IPS-NIHi7 (cell line): Measurements from ENCODE around the gene MED29.

ENCODE experiments used
- DNase-seq: peaks from one replicate; pipeline ENCODE4 v3.0.0; 2012; ENCODE audit warnings: mixed read lengths; ENCODE audit errors: extremely low spot score

Gene MED29, protein sequence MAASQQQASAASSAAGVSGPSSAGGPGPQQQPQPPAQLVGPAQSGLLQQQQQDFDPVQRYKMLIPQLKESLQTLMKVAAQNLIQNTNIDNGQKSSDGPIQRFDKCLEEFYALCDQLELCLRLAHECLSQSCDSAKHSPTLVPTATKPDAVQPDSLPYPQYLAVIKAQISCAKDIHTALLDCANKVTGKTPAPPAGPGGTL

DNA sequence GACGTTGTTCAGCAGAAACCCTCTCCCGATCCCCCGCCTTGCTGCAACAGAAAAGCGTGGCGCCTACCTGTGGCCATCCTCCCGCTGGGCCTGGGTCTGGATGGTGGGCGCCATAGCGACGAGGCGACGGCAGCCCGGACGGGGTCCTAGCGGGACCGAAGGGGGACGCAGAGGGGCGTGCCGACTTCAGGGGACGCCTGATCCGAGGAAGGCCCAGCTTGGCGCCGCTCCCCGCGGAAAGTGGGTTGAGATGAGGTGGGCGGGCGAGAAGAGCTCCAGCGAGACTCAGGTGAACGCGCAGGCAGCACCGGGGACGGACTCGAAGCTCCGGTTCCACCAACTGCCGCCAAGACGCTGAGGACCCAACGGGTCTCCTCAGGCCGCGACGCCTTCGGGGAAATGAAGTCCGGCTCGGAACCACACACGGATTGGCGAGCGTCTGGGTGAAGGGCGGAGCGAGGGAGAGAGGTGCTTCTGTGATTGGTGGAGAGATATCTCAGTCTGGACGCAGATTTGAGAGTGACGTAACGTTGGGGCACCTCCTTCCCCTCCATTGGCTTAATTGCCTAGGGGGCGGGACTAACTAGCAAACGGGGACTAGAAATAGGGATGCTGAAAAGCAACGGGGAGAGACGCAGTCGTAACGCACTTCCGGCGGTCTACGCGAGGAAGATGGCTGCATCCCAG lies at the start of gene MED29, which contains the start of gene PAF1:
MED29 (plus strand) TSS at position 628 of the 687 bp plus-strand sequence; CDS start at position 673, 45 bp downstream.
PAF1 (minus strand) TSS at position 356 of the 687 bp plus-strand sequence; CDS start at position 114, 242 bp downstream.
- peak; percentile 98 for DNase-seq

DNA sequence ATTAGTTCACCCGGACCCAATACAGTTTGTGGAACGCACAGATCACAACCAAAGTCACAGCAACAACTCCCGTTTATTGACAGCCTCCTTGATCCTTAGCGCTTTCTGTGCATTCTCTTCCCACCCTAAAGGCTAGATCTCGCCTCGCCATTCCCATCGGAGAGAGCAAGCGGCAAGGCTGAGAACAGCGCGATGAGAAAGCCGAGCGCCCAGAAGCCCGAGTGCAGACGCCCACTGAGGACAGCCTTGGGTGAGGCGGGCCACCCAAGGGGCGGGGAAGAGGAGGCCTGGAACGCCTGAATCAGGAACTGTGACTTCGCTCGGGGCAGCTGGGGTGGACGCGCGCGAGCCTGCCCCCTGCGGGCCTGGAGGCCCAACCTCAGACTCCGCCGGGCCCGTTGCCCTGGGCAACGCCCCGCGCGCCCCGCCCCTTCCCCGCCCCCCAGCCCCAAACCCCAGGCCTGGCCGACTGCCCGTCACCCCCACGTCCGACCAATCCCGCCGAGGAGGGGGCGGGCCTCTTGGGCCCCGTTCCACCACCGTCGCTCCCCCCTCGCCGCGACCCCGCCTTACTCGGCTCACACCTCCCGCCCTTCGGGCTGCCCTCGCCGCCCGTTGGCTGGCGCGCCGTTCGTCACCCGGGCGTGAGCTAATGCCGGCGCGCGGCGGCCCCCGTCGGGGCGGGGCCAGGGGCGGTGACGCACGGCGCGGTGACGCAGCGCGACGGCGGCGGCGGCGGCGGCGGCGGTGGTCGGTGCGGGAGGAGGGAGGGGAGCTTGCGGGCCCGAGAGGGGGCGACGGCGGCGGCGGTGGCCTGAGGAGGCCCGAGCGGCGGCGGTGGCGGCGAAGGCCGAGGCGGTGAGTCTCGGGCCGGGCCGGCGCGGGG lies 49.2 kb upstream of the MED29 start, which contains the start of gene SAMD4B:
SAMD4B (plus strand) TSS at position 703 of the 886 bp plus-strand sequence. CDS start 14,473 bp downstream, outside the sequence.
- peak; percentile 99 for DNase-seq

DNA sequence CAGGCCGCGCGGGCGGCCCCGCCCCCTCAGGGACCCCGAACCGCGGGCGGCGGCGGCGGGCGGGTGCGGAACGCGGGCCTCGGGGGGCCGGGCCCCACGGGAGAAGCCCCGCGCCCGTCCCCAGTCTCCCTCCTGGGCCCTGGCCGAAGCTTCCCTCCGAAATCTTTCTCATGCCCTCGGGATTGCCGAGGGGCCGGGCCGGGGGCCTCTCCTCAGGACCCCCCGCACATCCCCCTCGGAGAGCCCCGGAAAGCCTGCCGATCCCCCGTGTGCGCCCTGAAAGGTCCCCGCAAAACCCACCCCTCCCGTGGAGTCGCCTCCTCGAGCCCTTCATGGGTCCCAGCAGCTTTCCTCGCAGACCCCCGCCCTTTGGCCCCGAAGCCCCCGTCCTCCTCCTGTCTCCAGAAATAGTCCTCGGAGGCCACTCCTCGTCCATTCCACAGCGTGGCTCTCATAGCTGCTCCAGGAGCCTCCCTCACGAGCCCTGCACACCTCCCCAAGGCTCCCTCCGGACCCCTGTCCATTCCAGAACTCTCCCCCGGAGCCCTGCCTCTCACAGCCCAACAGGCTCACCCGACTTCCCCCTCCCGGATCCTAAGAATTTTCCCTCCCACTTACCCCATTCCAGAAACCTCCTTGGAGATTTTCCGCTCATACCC lies 48.4 kb upstream of the MED29 start:
- DNase-seq = peak; percentile 33

DNA sequence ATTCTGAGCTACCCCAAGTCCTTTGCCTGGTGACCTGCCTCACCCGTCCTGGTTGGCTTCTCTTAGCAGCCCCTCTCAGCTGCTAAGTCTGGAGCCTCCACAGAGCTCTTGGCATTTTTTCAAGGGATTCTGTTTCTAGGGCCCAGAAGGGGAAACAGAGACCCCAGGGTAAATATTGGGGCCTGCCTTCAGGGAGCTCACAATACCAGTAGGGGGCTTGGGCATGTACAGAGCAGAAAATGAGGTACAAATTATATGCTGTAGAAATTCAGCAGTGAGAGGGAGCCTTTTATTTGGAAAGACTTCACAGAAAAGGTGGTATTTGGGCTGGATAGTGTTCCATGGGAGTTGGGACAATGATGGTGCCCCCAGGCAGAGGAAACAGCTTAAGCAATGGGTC lies 45.2 kb upstream of the MED29 start:
- DNase-seq = no peak

DNA sequence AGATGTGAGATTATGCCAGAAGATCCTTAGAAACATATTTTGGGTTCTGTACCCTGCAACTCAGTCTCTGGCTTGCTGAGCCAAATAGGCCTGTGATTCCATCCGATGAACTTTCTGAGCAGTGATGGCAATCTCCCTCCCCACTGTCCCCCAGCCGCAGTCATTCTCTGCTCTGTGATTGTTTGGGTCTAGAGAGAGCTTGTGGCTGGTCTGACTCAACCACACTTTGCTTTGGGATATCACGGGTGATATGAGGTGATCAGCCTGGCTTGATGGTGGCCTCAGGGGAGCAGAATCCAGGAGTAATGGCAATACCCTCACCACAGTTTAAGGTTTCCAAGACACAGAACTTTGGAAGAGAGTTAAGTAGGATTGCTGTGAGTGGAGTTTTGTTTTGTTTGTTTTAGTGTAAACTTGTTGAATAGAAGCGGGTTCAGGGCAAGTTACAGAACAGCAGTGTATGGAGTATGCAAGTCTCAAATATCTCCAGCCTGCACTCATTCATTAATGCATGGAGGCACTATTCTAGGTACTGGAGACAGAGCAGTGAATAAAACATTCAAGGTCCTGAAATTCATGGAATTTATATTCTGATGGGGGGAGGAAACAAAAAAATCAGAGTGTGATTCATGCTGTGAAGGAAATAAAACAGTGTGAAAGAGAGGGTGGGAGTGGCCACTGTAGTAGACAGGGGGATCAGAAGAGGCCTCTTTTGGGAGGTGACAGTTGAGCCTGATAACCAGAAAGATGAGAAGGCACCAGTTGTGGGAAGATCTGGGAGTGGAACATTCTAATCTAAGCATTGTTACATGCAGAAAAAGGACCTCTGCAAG lies 43.6 kb upstream of the MED29 start:
- DNase-seq = no peak

DNA sequence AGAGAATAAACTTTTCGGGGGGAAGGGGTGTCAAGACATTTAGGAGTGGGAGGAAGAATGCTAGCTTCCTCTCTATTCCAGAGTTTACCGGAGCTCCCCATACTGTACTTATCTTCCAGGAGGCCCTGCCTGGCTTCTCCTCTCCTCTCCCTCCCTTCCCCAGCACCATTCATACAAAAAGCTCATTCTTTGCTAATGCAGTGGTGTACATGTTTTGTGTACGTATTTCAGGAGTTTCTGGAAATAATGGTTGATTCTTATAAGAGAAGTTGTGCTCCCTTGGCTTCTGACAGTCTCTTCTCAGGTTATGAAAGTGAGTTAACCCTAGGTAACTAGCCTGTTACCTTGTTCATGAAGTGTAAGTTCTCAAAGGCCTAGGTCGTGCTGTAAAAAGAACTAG lies 41.9 kb upstream of the MED29 start:
- no peak for DNase-seq

DNA sequence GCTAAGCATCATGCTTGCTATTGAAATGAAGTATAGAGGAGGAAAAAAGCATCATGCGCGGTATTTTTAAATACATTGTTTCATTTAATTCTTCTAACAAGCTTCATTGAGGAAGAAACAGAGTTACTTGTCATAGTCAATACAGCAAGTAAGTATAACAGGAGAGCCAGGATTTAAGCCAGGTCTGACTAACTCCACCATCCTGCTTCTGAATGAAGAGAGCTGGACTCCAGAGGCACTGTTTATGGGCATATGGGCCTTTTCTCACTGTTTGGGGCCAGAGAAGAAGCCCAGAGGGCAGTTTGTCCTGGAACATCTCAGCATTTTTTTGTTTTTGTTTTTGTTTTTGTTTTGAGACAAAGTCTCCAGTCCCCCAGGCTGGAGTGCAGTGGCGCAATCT lies 41.0 kb upstream of the MED29 start:
- no peak for DNase-seq

DNA sequence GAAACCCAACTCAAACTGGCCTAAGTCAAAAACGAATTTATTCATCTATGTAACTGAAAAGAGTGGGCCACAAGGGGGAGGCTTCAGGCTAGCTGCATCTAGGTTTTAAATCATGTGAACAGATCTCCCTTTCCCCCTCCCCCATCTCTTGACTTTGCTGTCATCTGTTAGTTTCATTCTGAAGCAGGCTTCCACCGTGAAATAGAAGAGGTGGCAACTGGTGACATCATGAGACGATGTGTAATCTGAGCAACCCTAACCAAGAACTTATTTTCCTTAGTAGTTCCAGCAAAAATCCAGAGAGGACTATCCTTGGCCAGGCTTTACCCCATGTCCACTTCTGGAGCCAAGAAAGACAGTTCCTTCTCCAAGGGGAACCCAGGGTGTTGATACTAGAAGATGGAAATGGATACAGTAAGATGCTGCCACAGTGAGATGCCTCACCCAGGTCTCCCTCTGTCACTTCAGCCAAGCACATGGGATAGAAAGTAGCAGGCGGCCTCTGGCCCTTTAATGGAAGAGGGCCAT lies 39.6 kb upstream of the MED29 start:
- no peak for DNase-seq

DNA sequence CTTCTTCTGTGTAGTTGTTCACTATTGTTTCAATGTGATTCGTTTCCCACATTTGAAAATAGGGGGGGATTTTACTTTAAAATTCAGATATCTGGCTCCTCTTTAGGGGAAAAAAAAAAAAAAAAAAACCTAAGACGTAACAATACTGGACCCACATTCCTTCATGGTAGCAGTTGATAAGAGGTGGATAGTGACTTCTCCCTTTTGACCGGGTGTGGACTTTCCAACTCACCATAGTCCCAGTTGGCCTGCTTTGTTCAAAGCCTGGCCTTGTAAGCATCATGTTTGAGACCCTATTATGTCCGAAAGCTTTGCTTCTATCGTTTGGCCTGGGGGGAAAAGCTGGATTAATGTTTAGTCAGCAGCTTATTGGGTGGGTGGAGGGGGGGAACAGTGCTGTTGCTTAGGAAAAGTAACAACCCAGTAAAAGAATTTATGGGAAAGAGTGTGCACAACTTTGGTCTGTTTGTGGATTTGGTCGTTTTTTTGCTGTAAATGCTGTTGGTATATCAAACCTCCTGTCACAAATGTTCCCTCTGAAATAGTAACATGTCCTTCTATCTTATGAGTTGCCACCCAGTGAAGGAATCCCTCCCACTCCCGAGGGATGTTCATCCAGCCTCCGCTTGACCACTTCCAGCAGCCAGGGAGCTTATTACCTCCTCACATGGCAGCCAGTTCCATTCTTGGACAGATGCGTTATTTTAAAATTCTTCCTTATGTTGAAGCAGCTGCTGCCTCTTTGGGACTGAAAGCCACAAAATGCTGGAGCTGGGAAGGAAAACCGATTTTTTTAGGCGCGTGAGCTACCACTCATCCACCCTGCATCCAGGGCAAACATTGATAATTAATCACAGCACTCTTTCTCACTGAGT lies 38.6 kb upstream of the MED29 start:
- DNase-seq = no peak

DNA sequence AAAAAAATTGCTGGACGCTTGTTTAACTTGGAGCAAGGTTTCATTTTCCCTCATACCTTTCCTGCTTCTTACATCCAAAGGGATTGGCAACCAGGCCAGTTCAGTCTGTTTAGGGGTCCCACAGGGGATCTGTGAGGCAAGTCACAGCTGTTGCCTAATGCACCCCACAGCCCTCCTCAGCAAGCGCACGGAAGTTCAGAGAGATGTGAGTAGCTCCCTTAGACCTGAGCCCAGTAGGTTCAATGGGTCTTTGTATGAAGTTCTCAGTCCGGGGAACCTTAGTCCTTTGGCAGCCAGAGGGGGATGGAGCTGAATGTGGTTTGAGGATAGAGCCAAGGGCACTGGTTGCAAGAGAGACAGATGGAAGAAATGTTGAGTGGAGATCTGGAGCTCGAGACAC lies 35.9 kb upstream of the MED29 start:
- no peak for DNase-seq

DNA sequence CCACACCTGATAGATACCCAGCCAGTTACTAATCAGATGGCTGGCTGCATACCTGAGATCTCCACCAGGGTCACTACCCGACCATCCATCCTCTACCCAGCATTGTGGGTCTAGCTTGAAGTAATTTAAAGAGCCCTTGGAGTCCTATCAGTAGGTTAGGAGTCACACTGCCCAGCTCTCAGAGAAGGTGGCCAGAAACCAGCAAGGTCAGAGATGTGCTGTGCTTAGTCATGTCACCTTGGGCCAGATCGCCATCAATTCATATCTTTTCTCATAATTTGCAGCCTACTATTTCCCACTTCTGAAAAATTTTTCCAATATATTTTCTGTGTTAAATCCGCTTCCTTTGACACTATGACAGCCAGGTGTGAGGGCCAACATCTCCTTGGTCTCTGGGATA lies 35.1 kb upstream of the MED29 start:
- no peak for DNase-seq

DNA sequence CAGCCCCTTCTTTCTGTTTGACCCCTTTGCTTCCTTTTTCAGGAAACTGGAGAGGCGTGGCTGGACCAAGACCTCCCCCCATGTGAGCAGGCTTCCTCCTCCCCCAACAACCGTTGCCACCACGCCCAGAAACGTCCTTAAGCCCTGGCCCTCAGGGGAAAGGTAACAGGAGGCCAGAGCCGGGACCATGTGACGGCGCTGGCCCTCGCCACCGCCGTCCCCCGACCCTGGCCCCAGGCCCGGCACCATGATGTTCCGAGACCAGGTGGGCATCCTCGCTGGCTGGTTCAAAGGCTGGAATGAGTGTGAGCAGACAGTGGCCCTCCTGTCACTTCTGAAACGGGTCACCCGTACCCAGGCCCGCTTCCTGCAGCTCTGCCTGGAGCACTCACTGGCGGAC lies 34.5 kb upstream of the MED29 start:
- DNase-seq = no peak

DNA sequence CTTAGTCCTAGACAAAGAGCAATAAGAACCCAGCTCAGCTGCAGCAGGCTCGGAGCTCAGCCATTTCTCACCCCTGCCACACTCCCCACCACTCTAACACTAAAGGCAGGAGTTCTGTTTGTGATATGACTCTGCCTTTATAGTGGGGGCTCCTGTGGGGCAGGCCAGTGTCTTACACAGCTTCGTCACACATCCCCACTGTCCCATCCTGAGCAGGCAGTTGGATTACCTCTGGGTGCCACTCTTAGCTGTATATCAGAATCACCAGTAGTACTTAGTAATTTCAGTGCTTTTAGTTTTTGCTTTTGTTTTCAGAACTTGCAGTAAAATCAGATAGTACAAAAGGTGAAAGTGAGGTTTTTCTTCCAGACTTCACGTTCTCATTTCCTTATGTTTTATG lies 32.2 kb upstream of the MED29 start:
- no peak for DNase-seq

DNA sequence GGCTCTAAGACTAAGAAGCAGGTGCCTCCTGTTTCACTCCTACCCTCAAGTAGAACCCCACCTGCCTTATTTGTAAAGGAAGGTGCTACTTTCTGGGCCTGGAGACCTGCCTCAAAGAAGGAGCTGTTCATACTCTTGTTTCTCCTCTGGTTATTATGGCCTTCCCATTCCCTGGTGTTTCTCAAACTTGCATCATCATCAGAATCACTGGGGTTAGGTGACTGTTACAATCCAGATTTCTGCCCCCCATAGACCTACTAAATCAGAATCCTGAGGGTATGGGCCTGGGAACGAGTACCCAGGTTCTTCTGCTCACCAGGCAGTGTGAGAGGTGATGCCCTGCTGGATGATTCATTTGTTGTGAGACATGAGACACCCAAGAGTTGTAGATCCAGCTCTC lies 30.6 kb upstream of the MED29 start:
- no peak for DNase-seq

DNA sequence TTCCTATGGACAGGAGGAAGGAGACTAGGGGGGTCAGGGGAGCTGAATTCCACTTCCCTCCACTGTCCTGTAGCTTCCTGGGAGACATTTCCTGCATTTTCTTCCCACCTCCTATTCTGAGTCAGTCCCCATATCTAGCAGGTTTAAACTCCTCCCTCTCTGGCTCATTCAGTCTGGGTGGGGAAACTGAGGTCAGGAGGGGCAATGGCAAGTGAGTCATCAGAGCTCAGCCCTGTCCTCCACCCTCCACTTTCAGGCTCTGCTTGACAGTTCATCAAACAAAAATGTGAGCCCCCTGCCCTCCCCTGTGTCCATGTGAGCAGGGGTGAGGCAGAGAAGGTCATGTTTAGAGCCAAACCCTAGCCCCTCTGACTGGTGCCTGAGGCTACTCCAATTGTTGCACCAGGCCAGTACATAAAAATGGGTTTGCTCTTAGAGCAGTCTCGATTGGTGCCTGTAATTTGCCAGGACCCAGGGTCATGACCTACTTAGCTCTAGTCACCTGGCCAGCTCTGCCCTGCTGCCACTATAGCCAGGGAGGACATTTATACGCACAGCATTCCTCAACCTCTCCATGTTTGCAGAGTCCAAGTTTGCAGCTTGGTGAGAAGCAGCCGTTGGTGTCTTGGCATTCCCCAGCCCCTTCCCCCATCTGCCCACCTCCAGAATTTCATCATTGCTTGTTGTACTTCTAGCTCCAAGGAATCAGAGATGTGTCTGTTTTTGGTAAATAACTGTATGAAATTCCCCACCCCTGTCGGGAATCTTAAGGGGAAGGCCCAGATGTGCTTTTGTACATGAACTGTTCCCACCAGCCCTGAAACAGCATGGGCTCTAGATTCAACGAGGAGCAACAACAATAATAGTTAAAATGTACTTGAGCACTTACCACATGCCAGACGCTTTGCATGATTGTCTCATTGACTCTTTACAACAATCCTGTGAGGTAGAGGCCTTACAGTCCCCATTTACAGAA lies 28.2 kb upstream of the MED29 start:
- no peak for DNase-seq

DNA sequence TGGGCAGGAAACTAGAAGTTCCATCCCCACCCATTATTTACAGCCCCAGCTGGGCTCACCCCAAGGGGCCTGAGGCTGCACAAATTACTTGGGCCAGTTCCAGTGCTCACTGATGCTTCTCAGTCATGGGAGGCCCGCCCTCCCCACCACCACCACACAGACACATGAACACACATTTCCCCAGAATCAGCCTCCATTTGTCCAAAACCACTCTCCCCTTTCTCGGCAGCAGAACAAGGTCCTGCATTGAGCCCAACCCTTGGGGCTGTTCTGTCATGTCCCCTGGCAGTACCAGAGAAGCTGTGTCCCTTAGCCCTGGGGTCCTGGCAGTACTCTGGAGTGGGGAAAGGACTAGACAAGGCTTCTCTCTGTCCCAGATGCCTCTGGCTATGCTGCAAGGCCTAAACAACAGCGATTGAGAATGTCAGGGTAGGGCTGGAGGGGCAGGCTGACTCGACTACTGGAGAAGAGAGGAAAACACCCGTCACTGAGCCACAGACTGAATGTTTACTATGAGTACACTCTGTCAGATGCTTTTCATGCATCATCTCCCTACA lies 27.2 kb upstream of the MED29 start:
- DNase-seq = no peak

DNA sequence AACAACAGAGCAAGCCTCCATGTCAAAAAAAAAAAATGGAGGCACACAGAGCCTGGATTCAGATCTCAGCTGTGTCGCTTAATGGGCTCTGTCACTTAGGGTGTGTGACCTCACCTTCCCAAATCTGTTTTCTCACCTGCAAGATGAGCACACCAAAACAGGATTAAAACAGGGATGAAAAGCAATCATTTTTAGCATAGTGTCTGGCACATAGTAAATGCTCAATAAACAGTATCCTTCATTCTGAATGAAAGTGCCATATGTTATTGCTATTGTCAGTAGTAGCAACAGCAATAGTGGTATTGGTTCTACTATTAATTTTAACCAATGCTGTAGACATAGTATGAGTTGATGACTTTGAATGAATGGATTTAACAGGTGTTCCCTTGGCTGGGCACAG lies 25.6 kb upstream of the MED29 start:
- DNase-seq = no peak

DNA sequence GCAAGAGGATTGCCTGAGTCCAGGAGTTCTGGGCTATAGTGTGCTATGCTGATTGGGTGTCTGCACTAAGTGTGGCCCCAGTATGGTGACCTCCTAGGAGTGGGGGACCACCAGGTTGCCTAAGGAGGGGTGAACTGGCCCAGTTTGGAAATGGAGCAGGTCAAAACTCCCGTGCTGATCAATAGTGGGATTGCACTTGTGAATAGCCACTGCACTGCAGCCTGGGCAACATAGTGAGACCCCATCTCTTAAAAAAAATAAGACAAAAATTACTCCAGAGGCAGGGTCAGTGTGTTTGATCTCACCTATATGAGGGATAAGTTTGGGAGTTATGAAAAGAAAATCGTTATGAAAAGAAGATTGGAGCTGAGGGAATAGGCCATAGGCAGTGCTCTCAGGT lies 22.0 kb upstream of the MED29 start:
- DNase-seq = no peak
